ENCODE data around the gene WDR45. TPM values are rescaled to one million over a fixed set of nuclear protein-coding genes. Genes with fewer than 3 reads are reported as not detected.

Gene WDR45
- total and polyA plus RNA-seq, 2 of the 4 experiments (the other 2 are of a cell fraction) = 40.7 to 67.4 TPM

GRCh38 chrX:49122499-49122898 lies 42.8 kb upstream of the WDR45 start:
- no peaks in the 10 kb centered on the region for H3K4me1 ChIP-seq (ENCODE audit: control insufficient read depth, insufficient read depth, low read length)
- no peak overlapping the region for H2AFZ ChIP-seq (replicated peaks; ENCODE audit: low read length, poor library complexity)
- H4K8ac ChIP-seq (ENCODE audit: low read depth in 2 of 2, low read length in 2 of 2) = no peak overlapping the region
- no peak overlapping the region for H3K56ac ChIP-seq (ENCODE audit: extremely low read depth, insufficient read depth, low read length)
- no TSS peak for BruUV-seq (replicated peaks)
- ChIA-PET CTCF (no interaction called here), POLR2A (ENCODE audit: unreplicated experiment) (interaction anchor here (0.5 kb wide), 1 partner anchor 164 kb away, joined by 3 read pairs; no protein-coding TSS in a partner anchor)
- H2AK5ac ChIP-seq (ENCODE audit: low read depth, low read length) = no peak overlapping the region
- peak overlapping the region; percentile 89 for H3K4me2 ChIP-seq (ENCODE audit: low read depth, low read length)
- peaks cover 3 to 12% of the 10 kb centered on the region in 2 experiments; a peak in 1 of 4 replicates for H3K79me1 ChIP-seq (ENCODE audit: low read depth in 1 of 2, low read length in 2 of 2)
- no peak overlapping the region for H2BK20ac ChIP-seq (ENCODE audit: low read depth, low read length)
- no peak overlapping the region for H4K5ac ChIP-seq (ENCODE audit: low read depth, low read length)
- no peak overlapping the region for H2BK15ac ChIP-seq (ENCODE audit: low read depth, low read length)
- H4K91ac ChIP-seq (ENCODE audit: insufficient read depth, low read depth, low read length) = no peak overlapping the region
- no peaks in the 10 kb centered on the region for H4K20me1 ChIP-seq (ENCODE audit: insufficient read depth, low read length)
- intact Hi-C loops (cut with micrococcal nuclease) = no loop called here
- H3K27ac ChIP-seq (ENCODE audit: insufficient read depth, low read length) = no peak overlapping the region
- in situ Hi-C loops (cut with MboI; ENCODE audit: low sequenced_read_pairs) = no loop called here
- H3K9me3 ChIP-seq (ENCODE audit: control insufficient read depth, insufficient read depth, low read length) = no peaks in the 10 kb centered on the region
- no peak for TF ChIP-seq ELK1 (IDR thresholded peaks at IDR 0.05; ENCODE audit: borderline replicate concordance, low read depth, low read length)
- TF ChIP-seq MXI1 (IDR thresholded peaks at IDR 0.05; ENCODE audit: borderline replicate concordance, low read depth, low read length) = no peak
- no peak for TF ChIP-seq RCOR1 (IDR thresholded peaks at IDR 0.05; ENCODE audit: insufficient replicate concordance, low read length)
- no peak for TF ChIP-seq NFE2L2 (IDR thresholded peaks at IDR 0.05; ENCODE audit: low read depth, low read length)
- TF ChIP-seq USF2 (IDR thresholded peaks at IDR 0.05; ENCODE audit: low read depth, low read length) = no peak
- no peak for TF ChIP-seq POLR2A (IDR thresholded peaks at IDR 0.05; ENCODE audit: low read depth, low read length)
- TF ChIP-seq MAZ (IDR thresholded peaks at IDR 0.05; ENCODE audit: borderline replicate concordance, low read depth, low read length) = no peak
- TF ChIP-seq CEBPB (IDR thresholded peaks at IDR 0.05; ENCODE audit: low read depth, low read length) = no peak
- dilution Hi-C loops (cut with HindIII; ENCODE audit: low sequenced_read_pairs, unreplicated experiment) = no loop called here
- peak overlapping the region; percentile 83; the same call in 1 of the 2 replicates for H3K9ac ChIP-seq (ENCODE audit: low read depth, low read length)
- no peak overlapping the region for H3K4ac ChIP-seq (ENCODE audit: low read depth, low read length)
- no peak overlapping the region for H3K23ac ChIP-seq (ENCODE audit: low read depth, low read length)
- H3K27me3 ChIP-seq (ENCODE audit: control insufficient read depth, insufficient read depth, low read length) = no peaks in the 10 kb centered on the region
- H3K9me1 ChIP-seq (ENCODE audit: insufficient read depth, low read length) = no peaks in the 10 kb centered on the region
- DNase-seq (no peak), ATAC-seq (ENCODE audit: low read depth) (no peak)
- H3K18ac ChIP-seq (ENCODE audit: low read depth, low read length) = no peak overlapping the region
- no peak overlapping the region for H2BK120ac ChIP-seq (ENCODE audit: low read depth, low read length)
- no peak overlapping the region for H3K14ac ChIP-seq (replicated peaks; ENCODE audit: low read depth, low read length)
- peak overlapping the region; percentile 90; the same call in 1 of the 2 replicates for H3K4me3 ChIP-seq (ENCODE audit: insufficient read depth, low read depth, low read length)
- H2AK9ac ChIP-seq (replicated peaks; ENCODE audit: low read depth, low read length, poor library complexity) = no peak overlapping the region
- no peak overlapping the region for H2BK5ac ChIP-seq (ENCODE audit: low read depth, low read length, poor library complexity, severe bottlenecking)
- peaks cover 7% of the 10 kb centered on the region for H3K36me3 ChIP-seq (ENCODE audit: control insufficient read depth, insufficient read depth, low read length)
- WGBS, 2 experiments (ENCODE audit: extremely low coverage in 2 of 2, insufficient read length in 1 of 2) = no CpG with 5 or more reads among the region's 5 CpGs

All from IMR-90 (cell line).